Activated CD8-positive, alpha-beta memory T cell treated with anti-CD3 and anti-CD28 coated beads, Interleukin-2, amount 50 U/mL, for 24 hours (primary cell): ENCODE measurements around the gene POLH.
"Not testable (repeated sequence)": the region's sequence is repeated elsewhere in the genome, so short reads cannot be mapped to it uniquely, and the experiment has no call there.

Source experiments
- DNase-seq: peaks from one replicate; pipeline ENCODE4 v3.0.0-alpha.2; 2020; ENCODE audit errors: extremely low read depth

Gene POLH

DNA sequence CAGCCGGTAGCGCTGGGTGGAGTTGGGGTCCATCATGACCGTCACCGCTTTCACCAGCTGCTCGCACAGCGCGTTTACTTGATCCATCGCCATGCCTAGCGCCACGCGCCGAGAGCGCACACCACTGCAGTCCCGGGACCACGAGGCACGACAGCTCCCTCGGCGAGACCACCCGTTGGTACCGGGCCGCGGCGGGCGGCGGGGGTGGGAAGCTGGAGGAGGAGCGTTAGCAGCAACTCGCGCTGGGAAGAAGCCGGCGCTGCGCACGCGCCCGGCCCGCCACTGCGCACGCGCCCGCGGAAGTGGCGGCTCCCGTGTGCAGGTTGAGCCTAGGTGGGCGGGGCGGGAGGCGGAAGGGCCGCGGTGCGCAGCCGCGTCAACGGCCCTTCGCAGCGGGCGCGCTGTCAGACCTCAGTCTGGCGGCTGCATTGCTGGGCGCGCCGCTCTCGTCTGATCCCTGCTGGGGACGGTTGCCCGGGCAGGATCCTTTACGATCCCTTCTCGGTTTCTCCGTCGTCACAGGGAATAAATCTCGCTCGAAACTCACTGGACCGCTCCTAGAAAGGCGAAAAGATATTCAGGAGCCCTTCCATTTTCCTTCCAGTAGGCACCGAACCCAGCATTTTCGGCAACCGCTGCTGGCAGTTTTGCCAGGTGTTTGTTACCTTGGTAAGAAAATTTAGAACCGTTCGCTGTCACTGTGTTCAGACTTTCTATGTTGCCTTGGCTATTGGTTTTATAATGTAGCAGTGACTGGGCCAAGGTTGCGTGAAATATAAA, at the start of gene POLH, which contains the start of gene XPO5:
Gene POLH, plus strand, starts transcription at position 414 of the 780 bp plus-strand sequence. CDS start 6,135 bp downstream, outside the sequence.
Gene XPO5, minus strand, starts transcription at position 267 of the 780 bp plus-strand sequence. Its CDS starts 174 bp downstream, at position 93.
- DNase-seq: peak; percentile 66

DNA sequence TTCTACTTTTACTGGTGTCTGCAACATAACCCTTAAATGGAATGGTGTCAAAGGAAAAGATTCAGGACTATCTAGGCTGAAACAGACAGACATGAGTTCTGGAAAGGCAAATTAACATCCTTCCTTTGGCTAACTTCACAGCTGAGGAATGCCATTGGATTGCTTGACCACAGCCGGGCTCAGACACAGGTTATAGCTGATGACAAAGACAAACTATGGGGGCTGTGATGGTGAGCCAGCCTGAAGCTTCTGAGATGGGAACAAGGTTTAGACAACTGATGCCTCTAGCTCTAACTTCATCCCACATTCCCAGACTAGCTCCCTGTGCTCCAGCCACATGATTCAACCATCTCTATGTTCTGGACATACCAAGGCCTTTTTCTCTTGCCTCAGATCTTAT, 43.8 kb upstream of the POLH start:
- DNase-seq: no peak

DNA sequence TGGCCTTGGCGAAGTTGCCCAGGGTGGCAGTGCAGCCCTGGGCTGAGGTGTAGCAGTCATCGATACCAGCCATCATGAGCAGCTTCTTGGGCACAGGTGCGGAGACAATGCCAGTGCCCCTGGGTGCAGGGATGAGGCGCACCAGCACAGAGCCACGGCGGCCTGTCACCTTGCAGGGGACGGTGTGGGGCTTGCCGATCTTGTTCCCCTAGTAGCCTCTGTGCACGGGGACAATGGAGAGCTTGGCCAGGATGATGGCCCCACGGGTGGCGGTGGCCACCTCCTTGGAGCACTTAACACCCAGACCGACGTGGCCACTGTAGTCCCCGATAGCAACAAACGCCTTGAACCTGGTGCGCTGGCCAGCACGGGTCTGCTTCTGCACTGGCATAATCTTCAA, 37.0 kb upstream of the POLH start:
- not testable (repeated sequence) for DNase-seq

DNA sequence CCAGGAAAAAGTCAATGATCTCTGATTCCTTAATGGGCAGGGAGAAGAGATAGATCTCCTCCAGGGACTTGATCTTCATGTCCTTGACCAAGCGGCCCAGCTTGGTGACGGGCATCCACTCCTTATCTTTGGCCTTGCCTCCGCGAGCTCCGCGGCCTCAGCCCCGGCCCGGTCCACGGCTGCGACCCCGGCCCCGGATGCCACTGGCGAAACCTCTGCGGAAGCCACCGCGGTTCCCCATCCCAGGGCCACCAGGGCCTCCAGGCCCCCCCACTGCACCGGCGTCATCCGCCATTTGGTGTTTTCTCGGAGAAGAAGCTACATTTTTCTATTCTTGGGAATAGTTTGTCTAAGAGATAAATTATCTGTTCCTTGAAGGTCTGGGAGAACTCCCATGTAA, 36.6 kb upstream of the POLH start:
- not testable (repeated sequence) for DNase-seq

DNA sequence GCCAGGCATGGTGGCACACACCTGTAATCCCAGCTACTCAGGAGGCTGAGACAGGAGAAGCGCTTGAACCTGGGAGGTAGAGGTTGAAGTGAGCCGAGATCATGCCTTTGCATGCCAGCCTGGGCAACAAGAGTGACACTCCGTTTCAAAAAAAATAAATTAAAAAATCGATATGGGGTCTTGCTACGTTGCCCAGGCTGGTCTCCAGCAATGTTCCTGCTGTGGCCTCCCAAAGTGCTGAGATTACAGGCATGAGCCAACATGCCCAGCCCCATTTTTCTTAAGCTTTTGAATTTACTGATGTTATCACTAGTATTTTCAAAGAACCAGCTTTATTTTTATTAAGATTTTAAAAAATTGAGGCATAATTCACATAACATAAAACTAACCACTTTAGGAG, 35.5 kb upstream of the POLH start:
- DNase-seq: no peak

DNA sequence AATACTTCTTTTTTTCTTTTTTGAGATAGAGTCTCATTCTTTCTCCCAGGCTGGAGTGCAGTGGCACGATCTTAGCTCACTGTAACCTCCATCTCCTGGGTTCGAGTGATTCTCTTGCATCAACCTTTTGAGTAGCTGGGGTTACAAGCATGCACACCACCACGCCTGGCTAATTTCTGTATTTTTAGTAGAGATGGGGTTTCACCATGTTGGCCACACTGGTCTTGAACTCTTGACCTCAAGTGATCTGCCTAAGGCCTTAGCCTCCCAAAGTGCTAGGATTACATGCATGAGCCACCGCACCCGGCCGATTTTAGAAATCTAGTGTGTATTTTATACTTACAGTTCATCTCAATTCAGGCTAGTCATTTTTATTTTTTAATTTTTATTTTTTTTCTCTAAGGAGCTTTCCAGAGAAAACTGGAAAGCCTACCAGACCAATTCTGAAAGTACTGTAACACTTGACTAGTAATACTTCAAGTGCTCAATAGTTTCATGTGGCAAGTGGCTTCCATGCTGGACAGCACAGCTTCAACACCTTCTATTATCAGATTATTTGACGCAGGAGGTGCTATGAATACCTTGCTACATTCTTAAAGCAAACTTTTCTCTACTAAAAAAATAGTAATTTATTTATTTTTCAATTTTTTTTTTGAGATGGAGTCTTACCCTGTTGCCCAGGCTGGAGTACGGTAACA, 34.1 kb upstream of the POLH start:
- DNase-seq: no peak

DNA sequence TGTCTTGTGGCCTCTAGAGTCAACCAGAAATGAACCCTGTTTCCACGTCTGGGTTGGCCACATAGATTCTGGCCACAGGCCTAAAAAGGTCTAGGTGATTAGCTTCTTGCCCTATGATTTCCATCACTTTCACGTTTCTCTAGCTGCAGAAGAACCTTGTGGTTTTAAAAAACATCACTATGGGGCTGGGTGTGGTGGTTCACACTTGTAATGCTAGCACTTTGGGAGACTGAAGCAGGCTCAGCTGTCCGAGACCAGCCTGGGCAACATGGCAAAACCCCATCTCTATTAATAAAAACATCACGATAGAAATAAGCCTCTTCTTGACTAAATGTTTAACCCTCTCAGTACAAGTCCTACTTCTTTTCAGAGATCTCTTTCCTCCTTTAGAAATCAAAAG, 31.5 kb upstream of the POLH start:
- no peak for DNase-seq

DNA sequence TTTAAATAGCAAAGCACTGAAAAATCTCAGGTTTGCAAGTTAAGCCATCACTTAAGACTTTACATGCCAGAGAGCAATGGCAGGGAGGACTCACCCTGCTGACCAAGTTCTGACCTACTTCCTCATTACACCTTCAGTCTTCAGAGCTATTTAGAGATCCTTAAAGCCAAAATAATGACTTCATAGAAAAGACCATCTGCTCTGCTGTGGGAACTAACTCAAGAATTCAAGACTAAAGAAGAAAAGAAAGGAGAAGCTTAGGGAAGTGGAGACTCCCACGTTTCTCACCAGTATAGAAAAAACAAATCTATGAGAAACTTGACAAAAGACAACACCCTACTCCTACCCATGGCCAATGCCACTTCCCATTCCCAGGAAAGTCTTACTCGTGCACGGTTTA, 28.8 kb upstream of the POLH start:
- no peak for DNase-seq

DNA sequence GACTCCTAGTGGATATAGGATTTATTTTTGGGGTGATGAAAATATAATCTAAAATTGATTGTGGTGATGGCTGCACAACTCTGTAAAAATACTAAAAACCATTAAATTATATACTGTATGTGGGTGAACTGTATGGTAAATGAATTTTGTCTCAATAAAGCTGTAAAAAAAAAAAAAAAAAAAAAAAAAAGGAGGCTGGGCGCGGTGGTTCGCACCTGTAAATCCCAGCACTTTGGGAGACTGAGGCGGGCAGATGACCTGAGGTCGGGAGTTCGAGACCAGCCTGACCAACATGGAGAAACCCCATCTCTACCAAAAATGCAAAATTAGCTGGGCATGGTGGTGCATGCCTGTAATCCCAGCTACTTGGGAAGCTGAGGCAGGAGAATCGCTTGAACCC, 18.4 kb upstream of the POLH start:
- DNase-seq: not testable (repeated sequence)

DNA sequence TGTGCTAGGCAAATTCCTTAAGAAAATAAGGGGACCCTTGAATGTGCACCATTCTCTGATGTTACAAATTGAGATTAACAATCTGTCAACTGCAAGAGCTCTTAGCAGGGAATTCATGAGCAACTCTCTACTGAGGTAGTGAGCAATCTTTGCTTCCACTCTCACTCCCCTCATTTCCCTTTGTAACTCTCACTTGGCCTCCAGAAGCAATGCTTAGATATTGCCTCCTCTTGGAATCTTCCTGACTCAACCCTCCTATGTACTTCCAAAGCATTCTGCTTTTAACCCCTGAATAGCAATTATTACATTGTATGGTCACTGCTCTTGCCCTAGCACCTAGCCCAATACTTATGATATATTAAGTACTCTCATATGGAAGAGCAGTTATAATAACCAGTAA, 16.7 kb upstream of the POLH start:
- DNase-seq: no peak

DNA sequence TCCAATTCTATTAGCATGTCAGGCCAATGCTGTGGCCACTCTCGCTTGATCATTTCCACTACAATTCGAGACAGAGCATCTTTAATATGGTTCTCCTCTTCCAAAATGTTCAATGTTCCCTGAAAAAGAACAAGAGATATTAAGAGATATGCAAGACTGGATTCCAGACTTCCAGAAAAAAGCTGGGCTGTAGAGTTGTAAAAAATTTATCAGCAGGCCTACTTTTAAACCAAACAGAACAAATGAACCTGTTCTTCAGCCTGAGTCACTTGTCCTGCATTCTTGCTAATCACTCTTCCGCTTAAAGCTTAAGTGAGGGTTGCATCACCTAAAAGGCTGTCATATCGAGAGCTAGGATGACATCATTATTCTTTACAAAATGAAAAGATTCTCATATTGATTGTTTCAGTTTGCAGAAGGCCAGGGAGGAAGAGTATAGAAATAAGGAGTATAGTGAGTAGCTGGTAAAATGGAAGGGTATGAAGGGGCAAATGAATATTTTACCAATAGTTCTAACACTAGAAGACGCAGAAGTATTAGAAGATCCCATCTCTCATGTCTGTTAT, 5.0 kb upstream of the POLH start:
- no peak for DNase-seq

DNA sequence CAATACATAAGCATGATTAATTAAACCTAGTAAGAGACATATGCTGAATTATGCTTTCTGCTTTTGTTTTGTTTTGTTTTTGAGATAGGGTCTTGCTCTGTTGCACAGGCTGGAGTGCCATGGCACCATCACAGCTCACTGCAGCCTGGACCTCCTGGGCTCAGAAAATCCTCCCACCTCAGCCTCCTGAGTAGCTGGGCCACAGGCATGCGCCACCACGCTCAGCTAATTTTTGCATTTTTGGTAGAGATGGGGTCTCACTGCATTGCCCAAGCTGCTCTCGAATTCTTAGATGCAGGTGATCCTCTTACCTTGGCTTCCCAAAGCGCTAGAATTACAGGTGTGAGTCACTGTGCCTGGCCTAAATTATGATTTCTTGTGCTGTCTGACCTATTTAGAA, 4.0 kb upstream of the POLH start:
- no peak for DNase-seq

DNA sequence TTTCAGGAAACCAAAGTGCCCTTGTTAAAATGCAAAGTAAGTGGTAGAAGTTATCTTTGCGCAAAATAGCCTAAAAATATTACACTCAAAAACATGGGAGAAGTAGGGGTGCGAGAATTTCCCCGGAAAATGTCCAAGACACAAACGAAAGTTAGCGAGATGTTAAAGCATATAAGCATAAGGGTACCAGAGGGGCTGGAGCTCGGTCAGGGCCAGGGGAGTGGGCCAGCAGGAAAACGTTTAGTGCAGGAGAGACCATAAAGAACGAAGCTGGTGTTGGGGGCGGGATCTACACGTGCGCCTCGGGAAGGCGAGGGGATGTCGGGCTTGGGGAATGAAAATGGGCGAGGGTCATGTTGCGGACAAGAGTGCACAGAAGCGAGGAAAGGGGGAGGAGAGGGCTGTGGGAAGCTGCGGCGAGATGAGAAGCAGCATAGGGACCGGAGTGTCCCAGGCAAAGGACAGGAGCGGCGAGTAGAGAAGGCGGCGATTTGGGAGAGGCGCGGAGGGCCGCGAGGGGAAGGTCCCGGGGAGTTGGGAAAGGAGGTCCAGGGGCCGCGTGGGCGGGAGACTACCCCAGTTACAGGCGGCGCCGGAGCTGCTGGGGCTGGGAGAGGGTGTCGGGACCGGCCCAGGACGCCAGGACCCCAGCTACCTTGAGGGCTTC, 747 bp upstream of the POLH start:
- DNase-seq: no peak

DNA sequence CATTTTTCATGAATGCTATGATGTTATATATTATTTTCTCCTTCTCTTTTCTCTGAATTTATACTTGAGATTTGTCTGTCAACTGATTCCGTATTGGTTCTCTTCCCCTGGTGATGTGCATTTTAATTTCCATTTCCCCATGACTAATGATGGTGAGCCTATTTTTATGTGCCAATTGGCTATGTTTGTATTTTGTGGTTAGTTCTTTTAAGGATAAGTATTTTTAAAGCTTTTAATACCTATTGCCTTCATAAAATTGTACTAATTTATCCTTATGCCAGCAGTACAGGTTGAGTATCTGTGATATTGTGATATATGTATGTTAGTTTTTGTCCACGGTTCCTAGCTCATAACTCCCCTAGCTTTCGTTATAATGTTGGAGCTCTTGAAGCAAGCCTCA, 2.8 kb downstream of the POLH start:
- no peak for DNase-seq

DNA sequence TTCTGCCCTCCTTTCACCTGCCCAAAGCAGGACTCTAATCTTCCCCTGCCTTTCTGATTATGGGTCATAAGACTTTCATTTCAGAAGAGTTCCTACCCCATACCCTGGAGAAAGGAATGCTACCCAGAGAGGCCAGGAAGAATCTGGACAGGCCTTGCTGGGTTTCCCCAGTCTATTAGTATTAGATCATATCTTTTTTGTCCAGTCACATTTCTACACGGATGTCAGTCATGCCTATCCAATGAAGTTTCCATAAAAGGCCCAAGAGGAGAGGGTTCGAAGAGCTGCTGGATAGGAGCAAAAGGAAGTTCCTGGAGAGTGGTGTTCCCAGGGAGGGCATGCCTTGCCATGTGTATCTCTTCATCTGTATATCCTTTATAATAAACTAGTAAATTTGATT, 3.2 kb downstream of the POLH start:
- DNase-seq: no peak

DNA sequence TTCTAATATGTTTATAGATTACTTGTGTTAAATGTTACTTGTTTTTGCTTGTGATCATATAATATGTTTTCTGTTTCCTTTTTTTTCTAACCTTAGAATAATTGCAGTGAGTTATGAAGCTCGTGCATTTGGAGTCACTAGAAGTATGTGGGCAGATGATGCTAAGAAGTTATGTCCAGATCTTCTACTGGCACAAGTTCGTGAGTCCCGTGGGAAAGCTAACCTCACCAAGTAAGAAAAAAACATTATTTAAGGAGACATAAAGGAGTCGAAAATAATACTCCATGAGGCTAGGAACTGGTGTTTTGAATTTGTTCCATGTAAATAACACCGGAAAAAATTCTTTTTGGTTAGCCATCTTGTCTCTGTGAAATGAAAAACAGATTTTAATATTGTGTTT, 6.9 kb downstream of the POLH start:
- no peak for DNase-seq

DNA sequence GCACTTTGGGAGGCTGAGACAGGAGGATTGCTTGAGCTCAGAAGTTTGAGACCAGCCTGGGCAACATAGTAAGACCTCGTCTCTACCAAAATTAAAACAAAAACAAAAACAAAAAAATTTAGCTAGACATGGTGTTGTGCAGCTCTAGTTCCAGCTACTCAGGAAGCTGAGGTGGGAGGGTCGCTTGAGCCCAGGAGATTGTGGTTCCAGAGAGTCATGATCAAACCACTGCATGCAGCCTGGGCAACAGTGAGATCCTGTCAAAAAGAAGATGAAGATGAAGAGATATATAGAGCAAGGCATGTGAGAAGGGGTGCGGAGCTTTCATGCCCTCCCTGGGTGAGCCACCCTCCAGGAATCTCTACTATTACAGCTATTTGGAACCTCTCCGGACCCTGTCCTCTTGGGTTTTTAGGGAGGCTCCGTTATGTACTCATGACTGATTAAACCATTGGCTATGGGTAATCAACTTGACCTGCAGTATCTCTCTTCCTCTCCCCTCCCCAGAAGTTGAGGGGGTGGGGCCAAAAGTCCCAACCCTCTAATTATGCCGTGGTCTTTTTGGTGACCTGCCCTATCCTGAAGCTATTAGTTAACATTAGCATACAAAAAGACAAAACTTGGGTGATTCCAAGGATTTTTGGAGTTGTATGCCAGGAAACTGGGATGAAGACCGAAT, 9.0 kb downstream of the POLH start:
- no peak for DNase-seq

DNA sequence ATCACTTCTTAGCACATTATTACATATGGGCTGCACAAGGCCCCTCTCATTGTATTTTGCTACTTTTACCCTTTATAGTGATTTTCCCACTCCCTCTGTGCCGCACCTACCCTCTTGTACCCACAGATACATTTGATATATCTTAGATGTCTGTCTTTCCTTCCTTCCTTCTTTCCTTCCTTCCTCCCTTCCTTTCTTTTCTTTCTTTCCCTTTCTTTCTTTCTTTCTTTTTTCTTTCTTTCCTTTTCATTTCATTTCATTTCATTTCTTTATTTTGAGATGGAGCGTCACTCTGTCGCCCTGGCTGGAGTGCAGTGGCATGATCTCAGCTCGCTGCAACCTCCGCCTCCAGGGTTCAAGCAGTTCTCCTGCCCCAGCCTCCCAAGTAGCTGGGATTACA, 12.2 kb downstream of the POLH start:
- DNase-seq: no peak

DNA sequence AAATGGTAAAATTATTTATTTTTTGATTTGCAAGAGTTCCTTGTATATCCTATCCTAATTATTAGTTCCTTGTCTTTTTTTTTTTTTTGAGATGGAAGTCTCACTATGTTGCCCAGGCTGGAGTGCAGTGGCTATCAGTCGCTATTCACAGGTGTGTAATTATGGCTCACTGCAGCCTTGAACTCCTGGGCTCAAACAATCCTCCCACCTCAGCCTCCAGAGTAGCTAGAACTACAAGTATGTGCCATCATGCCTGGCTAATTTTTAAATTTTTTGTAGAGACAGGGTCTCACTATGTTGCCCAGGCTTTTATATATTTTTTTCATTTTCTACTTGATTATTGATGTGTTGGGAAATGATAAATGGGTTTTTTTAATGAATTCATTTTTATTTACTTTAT, 13.6 kb downstream of the POLH start:
- not testable (repeated sequence) for DNase-seq

DNA sequence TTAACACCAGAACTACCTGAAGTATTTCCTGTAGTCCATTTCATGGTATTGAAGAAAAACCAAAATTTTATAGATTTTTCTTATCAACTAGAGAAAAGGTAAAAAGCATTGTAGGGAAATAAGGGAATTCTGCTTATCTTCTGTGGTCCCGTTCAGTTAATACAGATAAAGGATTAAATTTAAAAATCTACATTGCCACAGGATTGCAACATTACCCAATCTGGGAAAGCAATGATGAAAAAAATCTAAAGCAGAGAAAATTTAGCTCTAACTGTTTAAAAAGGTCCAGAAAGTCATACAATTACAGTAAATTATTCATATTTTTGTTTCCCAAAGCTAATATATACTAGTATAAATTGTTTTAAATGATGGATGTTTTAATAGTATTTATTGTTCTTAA, 18.0 kb downstream of the POLH start:
- DNase-seq: no peak

DNA sequence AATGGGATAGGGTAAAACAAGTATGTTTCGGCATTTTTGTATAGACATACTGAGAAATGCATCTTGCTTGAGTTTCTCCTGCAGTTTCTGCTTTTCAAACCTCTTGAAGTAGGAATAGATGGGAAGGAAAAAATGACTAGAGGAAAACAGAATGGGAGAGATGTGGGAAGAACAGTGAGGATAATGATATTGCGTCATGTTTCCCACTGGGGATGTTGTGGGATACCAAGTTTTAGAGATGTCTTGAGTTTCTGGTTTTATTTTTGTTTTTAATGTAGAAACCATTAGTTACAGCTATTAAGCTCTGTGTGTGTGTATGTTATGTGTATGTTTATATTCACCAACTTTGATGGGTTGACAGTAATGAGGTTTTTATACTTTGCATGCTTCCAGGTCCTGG, 24.6 kb downstream of the POLH start:
- no peak for DNase-seq

DNA sequence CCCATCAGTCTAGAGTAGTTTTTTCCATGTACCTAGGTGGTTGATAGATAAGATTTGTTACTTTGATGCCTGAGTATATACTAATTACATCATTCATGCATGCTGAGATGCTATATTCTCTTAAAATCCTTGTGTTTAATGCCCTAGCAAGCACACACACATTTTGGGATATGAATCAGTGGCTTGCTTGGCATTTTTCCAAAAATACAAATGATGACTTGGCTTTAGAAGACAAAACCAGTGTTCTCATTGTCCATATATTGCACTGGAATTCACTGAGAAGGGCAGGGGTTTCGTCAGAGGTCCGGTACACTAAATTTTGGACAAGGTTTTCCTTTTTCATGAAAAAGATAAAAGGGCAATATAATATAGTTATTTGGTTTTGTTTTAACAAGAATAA, 28.2 kb downstream of the POLH start:
- DNase-seq: no peak
